Transverse colon (tissue), 3 donors: ENCODE measurements around the gene DLG5.

Source experiments
- EP300 ChIP-seq: sonication (generic); formaldehyde crosslinking; IDR thresholded peaks from one replicate; pipeline ENCODE4 v1.6.1; 2017; ENCODE audit warnings: antibody characterized with exemption, low read depth
- TF ChIP-seq, protein P1 (sequence below), 5 experiments: fragments of 200-600 bp in 3 of 5; fragments of 450-650 bp in 2 of 5; sonication (generic) in 3 of 5; IDR thresholded peaks; 1 replicate in 2 of 5; 2 replicates in 3 of 5; pipeline ENCODE4 v1.5.1; 2016 to 2017; ENCODE audit warnings: antibody characterized with exemption in 5 of 5, inconsistent platforms in 3 of 5, mild to moderate bottlenecking in 2 of 5, moderate library complexity in 1 of 5

DNA sequence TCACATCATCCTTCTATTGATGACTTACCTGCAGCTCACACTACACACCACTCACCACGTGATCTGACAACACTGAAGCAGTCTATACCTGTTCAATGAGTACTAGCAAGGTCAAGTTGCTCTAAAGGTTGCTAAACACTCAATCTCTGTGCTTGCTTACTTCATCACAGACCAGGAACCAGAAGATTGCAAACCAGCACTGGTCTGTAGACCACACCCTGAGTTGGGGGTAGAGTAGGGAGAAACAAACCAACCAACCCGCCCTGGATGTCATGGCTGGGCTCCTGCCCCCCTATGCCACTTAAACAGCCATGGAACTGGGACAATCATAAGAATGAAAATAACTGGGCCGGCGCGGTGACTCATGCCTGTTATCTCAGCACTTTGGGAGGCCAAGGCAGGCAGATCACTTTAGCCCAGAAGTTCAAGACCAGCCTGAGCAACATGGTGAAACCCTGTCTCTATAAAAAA, 19.6 kb downstream of the DLG5 start:
- TF ChIP-seq, protein P1, sequence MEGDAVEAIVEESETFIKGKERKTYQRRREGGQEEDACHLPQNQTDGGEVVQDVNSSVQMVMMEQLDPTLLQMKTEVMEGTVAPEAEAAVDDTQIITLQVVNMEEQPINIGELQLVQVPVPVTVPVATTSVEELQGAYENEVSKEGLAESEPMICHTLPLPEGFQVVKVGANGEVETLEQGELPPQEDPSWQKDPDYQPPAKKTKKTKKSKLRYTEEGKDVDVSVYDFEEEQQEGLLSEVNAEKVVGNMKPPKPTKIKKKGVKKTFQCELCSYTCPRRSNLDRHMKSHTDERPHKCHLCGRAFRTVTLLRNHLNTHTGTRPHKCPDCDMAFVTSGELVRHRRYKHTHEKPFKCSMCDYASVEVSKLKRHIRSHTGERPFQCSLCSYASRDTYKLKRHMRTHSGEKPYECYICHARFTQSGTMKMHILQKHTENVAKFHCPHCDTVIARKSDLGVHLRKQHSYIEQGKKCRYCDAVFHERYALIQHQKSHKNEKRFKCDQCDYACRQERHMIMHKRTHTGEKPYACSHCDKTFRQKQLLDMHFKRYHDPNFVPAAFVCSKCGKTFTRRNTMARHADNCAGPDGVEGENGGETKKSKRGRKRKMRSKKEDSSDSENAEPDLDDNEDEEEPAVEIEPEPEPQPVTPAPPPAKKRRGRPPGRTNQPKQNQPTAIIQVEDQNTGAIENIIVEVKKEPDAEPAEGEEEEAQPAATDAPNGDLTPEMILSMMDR (IDR thresholded peaks at IDR 0.05): no peak
- no peak for TF ChIP-seq EP300
